Measurements from ENCODE around the gene DDX25.

The DDX25 gene

GRCh38 chr11:125974284-125974683 lies 70.0 kb downstream of the DDX25 start:
- H3K4me3 ChIP-seq (ENCODE audit: low read depth, low read length) = no peak overlapping the region
- DNase-seq (ENCODE audit: low read depth) = no peak
- TF ChIP-seq POLR2A (IDR thresholded peaks at IDR 0.05; ENCODE audit: extremely low read depth, insufficient read length) (no peak), MYC (IDR thresholded peaks at IDR 0.05; ENCODE audit: low read depth, low read length) (no peak)
- TF ChIP-seq, protein P1, sequence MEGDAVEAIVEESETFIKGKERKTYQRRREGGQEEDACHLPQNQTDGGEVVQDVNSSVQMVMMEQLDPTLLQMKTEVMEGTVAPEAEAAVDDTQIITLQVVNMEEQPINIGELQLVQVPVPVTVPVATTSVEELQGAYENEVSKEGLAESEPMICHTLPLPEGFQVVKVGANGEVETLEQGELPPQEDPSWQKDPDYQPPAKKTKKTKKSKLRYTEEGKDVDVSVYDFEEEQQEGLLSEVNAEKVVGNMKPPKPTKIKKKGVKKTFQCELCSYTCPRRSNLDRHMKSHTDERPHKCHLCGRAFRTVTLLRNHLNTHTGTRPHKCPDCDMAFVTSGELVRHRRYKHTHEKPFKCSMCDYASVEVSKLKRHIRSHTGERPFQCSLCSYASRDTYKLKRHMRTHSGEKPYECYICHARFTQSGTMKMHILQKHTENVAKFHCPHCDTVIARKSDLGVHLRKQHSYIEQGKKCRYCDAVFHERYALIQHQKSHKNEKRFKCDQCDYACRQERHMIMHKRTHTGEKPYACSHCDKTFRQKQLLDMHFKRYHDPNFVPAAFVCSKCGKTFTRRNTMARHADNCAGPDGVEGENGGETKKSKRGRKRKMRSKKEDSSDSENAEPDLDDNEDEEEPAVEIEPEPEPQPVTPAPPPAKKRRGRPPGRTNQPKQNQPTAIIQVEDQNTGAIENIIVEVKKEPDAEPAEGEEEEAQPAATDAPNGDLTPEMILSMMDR (IDR thresholded peaks at IDR 0.05; ENCODE audit: low read depth, low read length) = no peak
- TF ChIP-seq, protein P2, sequence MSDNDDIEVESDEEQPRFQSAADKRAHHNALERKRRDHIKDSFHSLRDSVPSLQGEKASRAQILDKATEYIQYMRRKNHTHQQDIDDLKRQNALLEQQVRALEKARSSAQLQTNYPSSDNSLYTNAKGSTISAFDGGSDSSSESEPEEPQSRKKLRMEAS (IDR thresholded peaks at IDR 0.05; ENCODE audit: low read depth, low read length) = no peak

DNA sequence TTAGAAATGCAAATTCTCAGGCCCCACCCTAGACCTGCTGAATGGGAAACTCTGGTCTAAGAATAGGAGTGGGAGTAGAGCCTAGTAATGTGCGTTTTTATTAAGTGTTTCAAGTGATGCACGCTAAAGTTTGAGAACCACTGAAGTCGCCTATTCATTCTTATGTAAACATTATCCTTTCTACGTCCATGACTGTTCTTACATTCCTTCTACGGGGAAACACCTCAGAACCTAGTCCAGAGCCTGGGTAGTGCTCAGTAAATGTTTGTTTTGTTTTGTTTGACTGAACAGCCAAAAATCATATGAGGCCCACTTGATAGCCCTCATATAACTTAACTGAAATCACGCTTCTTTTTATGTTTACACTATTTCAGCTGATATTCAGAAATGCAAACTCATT lies 71.3 kb downstream of the DDX25 start:
- TF ChIP-seq, protein P1 (IDR thresholded peaks at IDR 0.05; ENCODE audit: low read depth, low read length) = no peak
- TF ChIP-seq, protein P2 (IDR thresholded peaks at IDR 0.05; ENCODE audit: low read depth, low read length) = no peak
- TF ChIP-seq POLR2A (IDR thresholded peaks at IDR 0.05; ENCODE audit: extremely low read depth, insufficient read length) (no peak), MYC (IDR thresholded peaks at IDR 0.05; ENCODE audit: low read depth, low read length) (no peak)
- DNase-seq (ENCODE audit: low read depth) = no peak
- no peak overlapping the region for H3K4me3 ChIP-seq (ENCODE audit: low read depth, low read length)

DNA sequence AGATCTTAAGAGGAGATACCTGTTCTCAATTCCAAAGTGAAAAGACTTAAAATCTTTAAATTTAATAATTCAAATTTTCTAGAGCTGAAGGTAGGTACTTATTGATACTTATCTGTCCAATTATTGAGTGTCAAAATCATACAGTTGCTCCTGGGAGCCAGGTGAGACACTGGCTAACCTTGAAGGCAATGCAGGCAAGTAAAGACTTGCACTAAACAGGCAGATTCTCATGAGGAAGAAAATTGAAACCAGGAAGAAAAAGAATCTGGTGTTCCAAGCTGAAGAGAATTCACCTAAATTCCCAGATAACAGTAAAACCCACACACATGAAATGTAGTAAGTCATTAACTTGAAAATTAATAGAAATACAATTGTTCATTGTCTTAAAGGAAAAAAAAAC lies 71.8 kb downstream of the DDX25 start:
- DNase-seq (ENCODE audit: low read depth) = no peak
- no peak overlapping the region for H3K4me3 ChIP-seq (ENCODE audit: low read depth, low read length)
- TF ChIP-seq MYC (IDR thresholded peaks at IDR 0.05; ENCODE audit: low read depth, low read length) (no peak), POLR2A (IDR thresholded peaks at IDR 0.05; ENCODE audit: extremely low read depth, insufficient read length) (no peak)
- TF ChIP-seq, protein P1 (IDR thresholded peaks at IDR 0.05; ENCODE audit: low read depth, low read length) = no peak
- TF ChIP-seq, protein P2 (IDR thresholded peaks at IDR 0.05; ENCODE audit: low read depth, low read length) = no peak

GRCh38 chr11:125977333-125977732 lies 73.0 kb downstream of the DDX25 start:
- TF ChIP-seq MYC (IDR thresholded peaks at IDR 0.05; ENCODE audit: low read depth, low read length) (no peak), POLR2A (IDR thresholded peaks at IDR 0.05; ENCODE audit: extremely low read depth, insufficient read length) (no peak)
- TF ChIP-seq, protein P2 (IDR thresholded peaks at IDR 0.05; ENCODE audit: low read depth, low read length) = no peak
- TF ChIP-seq, protein P1 (IDR thresholded peaks at IDR 0.05; ENCODE audit: low read depth, low read length) = no peak
- no peak overlapping the region for H3K4me3 ChIP-seq (ENCODE audit: low read depth, low read length)
- no peak for DNase-seq (ENCODE audit: low read depth)

DNA sequence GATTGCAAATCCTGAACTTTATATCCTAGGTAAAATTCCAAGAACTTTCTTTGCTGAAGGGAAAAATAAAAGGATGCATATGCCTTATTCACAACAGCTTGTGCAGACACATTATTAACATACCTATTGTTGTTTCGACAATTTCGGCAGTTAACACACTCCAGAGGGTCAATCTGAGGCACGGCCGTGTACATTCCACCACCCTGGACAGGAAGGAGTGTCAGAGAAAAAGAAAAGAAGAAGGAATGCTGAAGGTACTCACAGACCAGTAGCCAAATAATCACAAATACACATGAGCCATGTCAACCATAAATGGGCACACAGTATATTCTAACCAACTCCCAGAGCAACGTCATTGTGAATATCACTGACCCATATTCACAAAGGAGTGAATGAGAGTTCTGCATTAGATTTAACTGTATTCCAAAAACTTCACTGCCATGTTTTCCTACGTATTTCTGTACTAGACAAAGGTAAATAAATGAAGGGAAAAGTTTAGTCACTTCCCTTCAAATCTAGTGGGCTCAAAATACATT lies 73.9 kb downstream of the DDX25 start:
- TF ChIP-seq, protein P1 (IDR thresholded peaks at IDR 0.05; ENCODE audit: low read depth, low read length) = no peak
- TF ChIP-seq MYC (IDR thresholded peaks at IDR 0.05; ENCODE audit: low read depth, low read length) = no peak
- TF ChIP-seq, protein P2 (IDR thresholded peaks at IDR 0.05; ENCODE audit: low read depth, low read length) = no peak
- TF ChIP-seq POLR2A (IDR thresholded peaks at IDR 0.05; ENCODE audit: extremely low read depth, insufficient read length) = no peak
- H3K4me3 ChIP-seq (ENCODE audit: low read depth, low read length) = no peak overlapping the region
- no peak for DNase-seq (ENCODE audit: low read depth)

Measured in NB4 (cell line).